Measurements from ENCODE around the gene ZNF219.

ZNF219 gene

GRCh38 chr14:21087294-21088091 lies 11.0 kb downstream of the ZNF219 start:
- DNase-seq (ENCODE audit: low read depth): no peak

- DNase-seq (ENCODE audit: low read depth): no peak
These were observed 11.6 kb downstream of the ZNF219 start for GRCh38 chr14:21086908-21087293.

GRCh38 chr14:21084998-21085853 lies 13.2 kb downstream of the ZNF219 start:
- no peak for DNase-seq (ENCODE audit: low read depth)

- DNase-seq (ENCODE audit: low read depth): no peak
These were observed 14.1 kb downstream of the ZNF219 start for GRCh38 chr14:21084396-21084795.

GRCh38 chr14:21083565-21084325 lies 14.7 kb downstream of the ZNF219 start:
- DNase-seq (ENCODE audit: low read depth): no peak

- DNase-seq (ENCODE audit: low read depth): no peak
These were observed 16.8 kb downstream of the ZNF219 start for GRCh38 chr14:21081521-21082142.

- no peak for DNase-seq (ENCODE audit: low read depth)
These were observed 19.7 kb downstream of the ZNF219 start for GRCh38 chr14:21078726-21079125.

- DNase-seq (ENCODE audit: low read depth): no peak
These were observed 20.2 kb downstream of the ZNF219 start for GRCh38 chr14:21078287-21078686.

GRCh38 chr14:21077672-21078071 lies 20.8 kb downstream of the ZNF219 start:
- no peak for DNase-seq (ENCODE audit: low read depth)

GRCh38 chr14:21075719-21076437 lies 22.6 kb downstream of the ZNF219 start:
- DNase-seq (ENCODE audit: low read depth): no peak

- DNase-seq (ENCODE audit: low read depth): no peak
These were observed 23.8 kb downstream of the ZNF219 start for GRCh38 chr14:21074398-21075272.

GRCh38 chr14:21073921-21074320 lies 24.5 kb downstream of the ZNF219 start:
- DNase-seq (ENCODE audit: low read depth): no peak

- DNase-seq (ENCODE audit: low read depth): no peak
These were observed 25.6 kb downstream of the ZNF219 start for GRCh38 chr14:21072781-21073339.

- DNase-seq (ENCODE audit: low read depth): no peak
These were observed 26.4 kb downstream of the ZNF219 start for GRCh38 chr14:21072031-21072473.

- no peak for DNase-seq (ENCODE audit: low read depth)
These were observed 27.0 kb downstream of the ZNF219 start for GRCh38 chr14:21071225-21072030.

- no peak for DNase-seq (ENCODE audit: low read depth)
These were observed 27.7 kb downstream of the ZNF219 start for GRCh38 chr14:21070610-21071224.

GRCh38 chr14:21070083-21070609 lies 28.3 kb downstream of the ZNF219 start, which contains the start of gene ARHGEF40:
Gene ARHGEF40 (plus strand): TSS chr14:21070304. CDS start chr14:21070397, 93 bp downstream.
- no peak for DNase-seq (ENCODE audit: low read depth)

Data from activated T-cell treated with anti-CD3 and anti-CD28 coated beads for 1 hour (primary cell).